NCI-H748 treated with DMSO at 0.1 percent for 48 hours (cell line): ENCODE data around the gene CCDC8.
"Not testable (repeated sequence)": the region's sequence is repeated elsewhere in the genome, so short reads cannot be mapped to it uniquely, and the experiment has no call there.

Source experiments
- DNase-seq: peaks from one replicate; lab custom pipeline; 2025; lab: John Stamatoyannopoulos, UW

The CCDC8 gene

DNA sequence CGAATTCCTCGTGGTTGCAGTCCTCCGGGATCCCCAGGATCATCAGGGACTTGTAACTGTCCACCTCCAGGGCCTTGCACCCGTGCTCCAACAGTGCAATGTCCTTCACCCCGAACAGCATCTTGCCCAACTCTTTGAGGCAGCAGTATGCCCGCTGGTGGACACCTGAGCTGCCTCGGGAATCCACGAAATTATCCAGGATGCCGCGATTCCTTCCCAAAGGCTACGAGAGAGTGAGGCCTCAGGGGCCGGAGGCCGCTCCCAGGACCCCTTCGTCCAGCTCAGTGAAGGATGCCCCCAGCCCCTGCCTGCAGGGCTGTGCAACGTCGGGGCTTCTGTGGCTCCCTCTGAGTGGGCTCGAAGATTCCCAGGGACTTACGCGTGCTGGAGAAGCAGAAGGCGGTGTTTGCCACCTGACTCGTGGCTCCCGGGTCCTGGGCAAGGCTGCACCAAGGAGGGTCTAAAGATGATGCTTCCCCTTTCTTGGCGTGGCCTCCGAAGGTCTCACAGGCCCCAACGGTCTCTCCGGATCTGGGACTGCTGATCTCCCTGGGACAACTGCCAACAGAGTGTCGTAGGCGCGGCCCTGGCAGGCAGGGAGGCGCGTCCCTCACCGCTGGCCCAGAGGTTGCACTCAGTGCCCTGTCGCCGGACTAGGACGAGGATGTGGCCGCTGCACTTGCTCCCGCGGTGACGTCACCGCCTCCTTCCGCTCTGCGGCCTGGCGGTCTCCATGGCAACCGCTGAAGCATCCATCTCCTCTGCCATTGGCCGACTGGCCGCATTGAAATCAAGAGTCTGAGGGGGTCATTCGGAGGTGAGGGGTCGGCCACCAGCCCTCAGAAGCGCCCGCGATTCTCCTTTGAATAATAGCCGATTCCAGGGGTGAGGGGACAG is 15.1 kb upstream of the CCDC8 start, which contains the start of gene PNMA8C:
Gene PNMA8C (minus strand): TSS at position 698 of the 897 bp plus-strand sequence. CDS start 577 bp downstream, at position 121.
- DNase-seq: peak; percentile 86

DNA sequence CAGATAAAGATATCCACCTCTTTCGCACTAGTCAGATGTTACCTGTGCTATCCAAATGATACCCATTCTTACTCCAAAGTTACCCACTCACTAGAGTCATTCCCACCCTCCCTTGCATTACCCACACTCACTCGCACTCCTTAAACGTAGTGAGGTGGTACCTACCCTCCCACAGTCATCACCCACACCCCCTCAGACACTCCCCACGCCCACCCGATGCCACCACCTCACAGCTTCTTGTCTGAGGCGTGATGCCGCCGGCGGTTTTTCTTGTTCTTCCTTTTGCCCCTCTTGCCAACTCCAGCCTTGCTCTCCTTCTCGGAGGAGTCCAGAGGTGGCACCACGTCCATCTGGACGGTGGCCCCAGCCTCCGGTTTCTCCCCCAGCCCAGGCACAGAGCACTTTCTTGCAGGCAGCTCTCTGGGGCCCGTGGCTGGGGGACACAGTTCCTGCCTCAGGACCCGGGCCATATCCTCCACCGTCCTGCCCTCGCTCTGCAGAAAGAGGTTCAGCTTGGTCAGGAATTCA is 14.2 kb upstream of the CCDC8 start:
- DNase-seq: no peak

DNA sequence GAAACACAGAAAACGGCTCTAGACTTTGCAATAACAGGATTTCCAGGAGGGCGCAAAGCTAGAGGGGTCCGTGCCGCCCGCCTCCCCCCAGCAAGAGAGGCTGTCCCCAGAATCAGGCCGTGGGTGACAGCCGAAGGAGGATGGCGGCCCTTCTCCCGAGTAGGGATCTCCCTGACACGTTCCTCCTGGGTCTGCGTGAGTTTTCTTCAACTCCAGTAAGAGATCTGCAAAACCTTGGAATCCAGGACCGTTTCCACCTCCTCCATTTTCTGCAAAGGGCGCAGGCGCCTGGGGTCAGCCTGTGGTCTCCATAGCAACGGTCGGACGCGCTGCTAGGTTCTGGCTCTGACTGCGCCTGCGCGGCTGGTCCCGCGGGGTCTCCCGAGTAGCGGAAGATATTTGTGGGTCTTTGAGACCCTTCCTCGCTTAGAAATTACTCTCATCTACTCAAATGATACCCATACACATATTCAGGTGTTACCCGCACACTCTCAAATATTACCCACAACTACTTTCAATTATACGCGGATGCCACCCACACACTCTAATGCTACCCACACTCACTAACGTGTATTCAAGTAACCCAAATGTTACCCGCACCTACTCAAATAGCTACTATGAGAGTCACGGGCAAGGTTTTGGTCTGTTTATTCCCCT is 13.3 kb upstream of the CCDC8 start:
- DNase-seq: peak; percentile 83

DNA sequence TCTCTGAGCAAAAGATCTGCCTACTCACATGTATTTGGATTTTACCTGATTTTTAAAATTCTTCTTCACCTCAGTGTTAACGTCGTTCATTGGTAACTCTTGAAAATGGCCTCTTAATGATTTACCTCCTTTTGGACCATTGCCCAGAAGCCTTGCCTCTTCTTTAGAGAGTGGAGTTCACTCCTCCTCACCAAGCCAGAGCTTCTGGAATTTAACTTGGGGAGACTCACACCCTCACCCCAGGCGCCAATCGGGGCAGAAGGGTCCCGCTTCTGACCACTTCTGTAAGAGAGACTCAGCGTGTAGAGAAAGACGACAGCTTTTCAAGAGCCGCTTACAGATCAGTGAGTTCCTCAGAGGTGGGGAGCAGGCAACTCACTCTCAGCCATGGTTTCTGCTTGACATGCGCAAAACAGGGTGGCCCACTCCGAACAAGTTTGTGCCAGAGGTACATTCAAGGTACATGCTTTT is 12.7 kb upstream of the CCDC8 start:
- no peak for DNase-seq

DNA sequence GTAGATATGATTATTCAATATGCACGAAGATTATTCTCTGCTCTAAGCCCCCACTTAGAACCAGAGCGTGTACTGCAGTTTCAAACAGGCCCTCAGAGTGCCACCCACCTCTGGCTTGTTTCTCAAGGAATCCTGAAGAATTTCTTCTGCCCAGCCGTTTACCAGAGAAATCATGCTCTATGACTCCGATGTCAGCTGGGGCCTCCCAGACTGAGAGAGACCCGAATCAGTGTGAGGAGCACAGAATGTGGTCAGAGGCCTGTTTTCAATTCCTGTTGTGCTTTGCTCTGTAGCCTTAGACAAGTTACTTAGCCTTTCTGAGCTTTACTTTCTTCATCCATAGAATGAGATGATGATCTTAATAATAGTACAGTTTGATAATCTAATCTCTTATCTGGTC is 9.8 kb upstream of the CCDC8 start:
- no peak for DNase-seq

DNA sequence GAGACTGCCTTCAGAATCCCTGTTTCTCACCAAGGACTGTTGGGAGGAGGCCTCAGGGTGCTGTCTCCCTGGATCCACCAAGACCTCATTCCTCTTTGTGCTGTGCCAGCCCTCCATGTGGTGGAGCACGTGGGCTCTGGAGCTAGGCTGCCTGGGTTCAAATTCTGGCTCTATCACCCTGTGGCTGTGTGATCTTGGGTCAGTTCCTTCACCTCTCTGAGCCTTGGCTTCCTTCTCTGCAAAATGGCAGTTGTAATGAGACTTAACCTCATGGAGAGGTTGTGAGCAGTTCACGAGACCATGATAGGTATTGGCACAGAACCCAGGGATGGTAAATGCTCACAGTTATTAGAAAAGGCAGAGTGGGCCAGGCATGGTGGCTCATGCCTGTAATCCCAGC is 9.0 kb upstream of the CCDC8 start:
- DNase-seq: no peak

DNA sequence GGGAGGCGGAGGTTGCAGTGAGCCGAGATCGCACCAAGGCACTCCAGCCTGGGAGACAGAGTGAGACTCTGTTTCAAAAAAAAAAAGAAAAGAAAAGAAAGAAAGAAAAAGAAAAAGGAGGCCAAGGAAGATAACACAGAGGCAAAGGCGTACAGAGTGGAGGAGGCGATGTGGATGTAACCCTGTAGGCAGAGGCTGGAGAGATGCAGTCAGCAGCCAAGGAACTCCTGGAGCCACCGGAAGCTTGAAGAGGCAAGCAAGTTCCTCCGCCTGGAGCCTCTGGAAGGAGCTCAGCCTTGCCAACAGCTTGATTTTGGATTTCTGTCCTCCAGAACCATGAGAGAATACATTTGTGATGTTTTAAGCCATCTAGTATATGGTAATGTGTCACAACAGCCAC is 6.7 kb upstream of the CCDC8 start:
- no peak for DNase-seq

DNA sequence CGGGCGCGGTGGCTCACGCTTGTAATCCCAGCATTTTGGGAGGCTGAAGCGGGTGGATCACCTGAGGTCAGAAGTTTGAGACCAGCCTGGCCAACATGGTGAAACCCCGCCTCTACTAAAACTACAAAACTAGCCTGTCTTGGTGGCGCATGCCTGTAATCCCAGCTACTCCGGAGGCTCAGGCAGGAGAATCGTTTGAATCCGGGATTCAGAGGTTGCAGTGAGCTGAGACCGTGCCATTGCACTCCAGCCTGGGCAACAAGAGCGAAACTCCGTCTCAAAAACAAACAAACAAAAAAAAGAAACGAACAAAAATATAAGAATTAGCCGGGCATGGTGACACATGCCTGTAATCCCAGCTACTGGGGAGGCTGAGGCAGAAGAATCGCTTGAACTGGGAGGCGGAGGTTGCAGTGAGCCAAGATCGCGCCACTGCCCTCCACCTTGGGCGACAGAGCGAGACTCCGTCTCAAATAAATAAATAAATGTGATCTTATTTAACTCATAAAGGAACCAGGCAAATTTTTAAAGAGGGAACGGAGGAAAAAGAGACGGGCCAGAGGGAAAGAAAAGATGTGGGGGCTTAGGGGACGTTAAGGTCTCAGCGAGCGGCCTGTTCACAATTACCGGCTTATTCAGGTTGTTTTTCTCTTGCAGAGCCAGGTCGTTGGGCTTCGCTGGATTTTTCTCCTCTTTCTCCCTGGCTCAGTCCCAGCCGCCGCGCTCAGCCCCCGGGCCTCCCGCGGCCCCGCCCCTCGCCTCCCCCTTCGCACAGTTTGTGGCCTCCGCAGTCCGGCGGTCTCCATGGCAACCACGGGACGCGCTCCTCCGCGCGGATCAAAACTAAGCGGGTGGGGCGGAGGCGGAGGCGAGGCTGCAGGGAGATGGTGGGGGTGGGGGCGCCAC is 2.7 kb upstream of the CCDC8 start:
- peak; percentile 92 for DNase-seq

DNA sequence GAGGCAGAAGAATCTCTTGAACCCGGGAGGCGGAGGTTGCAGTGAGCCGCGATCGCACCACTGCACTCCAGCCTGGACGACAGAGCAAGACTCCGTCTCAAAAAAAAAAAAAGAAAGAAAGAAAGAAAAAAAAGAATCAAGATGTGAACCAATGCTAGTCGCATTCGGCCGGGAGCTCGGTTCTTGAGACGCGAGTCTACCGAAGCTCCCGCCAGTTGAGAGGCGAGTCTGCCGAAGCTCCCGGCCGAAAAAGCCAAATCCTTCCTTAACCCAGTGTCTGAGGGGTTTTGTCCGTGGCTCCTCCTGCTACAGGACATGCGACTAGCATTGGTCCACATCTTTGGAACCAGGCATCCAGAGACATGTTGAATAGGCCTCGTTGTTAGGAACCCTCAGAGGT is 1.5 kb upstream of the CCDC8 start:
- DNase-seq: not testable (repeated sequence)

DNA sequence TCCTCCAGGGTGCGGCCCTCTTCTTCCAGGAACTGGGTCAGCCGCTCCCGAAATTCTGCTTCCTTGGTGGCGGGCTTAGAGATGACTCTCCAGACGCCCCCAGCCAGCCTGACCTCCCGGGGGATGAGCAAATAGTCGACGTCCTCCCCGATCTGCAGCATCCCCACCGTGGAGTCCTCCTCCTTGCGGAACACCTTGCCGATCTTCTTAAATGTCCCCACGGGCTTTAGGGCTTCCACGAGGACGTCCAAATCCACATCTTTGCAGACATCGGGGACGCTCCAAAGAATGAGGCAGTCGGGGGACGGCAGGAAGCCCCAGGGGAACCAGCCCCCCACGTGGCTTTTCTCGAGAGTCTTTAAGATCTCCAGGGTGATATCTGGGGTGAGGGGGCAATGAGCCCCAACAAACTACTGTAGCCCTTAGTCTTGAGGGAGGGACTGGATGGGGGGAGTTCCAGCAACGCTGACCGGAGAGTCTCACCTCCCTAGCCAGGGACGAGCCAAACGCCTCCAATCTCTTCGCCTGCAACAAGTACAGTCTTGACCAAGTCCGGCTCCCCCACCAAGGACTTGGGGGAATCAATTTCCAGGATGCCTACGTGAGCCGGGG is 608 bp downstream of the CCDC8 start:
- no peak for DNase-seq

DNA sequence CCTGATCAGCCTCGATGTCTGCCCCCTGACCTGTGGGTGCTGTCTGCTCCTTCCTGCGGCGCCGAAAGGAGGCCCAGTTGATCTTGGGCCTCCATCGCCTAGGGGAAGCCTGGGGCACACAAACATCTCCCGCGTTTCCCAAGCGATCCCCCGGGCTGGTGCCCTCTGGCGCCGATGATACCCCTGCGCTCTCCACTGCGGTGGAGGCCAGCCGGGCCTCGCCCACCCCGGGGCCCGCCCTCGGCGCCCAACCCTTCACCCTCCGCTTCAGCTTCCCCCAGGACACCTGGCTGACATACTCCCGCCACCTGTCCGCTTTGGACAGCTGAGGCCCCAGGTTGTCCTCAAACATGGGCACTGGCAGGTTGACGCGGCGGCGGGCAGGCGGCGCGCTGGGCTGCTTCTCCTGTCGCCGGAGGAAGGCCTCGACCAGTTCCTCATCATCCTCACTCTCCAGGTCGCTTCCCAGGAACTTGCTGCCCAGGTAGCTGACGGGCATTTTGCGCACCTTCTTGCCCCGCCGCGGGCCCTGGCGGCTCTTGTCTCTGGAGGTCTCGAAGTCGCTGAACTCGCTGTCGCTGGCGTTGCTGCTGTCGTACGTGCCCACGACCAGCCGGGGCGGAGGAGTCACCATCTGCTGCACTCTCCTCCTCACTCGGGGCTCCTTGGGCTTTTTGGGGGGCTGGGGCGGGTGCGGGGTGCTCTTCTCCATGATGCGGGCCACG is 1.3 kb downstream of the CCDC8 start:
- no peak for DNase-seq

DNA sequence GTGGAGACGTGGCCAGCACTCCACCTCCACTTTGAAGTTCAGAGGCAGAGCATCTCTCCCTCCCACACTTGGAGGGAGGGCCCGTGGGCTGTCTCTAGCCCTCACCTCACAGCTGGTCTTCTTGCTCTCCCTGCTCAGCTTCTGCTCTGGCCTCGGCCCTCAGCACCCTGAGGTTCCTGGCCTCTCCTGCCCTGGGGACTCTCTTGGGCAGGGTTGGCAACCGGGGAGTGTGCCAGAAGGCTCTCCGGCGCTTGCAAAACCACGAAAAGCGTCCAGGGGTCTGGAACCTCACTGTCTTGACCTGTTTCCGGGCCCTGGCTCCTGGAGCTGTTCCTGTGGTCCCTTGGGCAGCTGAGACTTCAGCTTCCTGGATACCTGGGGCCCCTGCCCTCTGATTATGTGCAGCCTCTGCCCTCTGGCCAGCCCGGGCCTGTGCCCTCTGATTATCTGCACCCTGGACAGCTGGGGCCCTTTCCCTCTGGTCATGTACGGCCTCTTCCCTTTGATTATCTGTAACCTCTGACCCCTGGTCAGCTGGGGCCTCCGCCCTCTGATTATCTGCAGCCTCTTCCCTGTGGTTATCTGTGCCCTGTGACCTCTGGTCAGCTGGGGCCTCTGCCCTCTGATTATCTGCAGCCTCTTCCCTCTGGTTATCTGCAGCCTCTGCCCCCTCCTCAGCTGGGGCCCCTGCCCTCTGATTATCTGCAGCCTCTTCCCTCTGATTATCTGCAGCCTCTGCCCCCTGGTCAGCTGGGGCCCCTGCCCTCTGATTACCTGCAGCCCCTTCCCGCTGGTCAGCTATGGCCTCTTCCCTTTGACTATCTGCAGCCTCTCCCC is 2.1 kb downstream of the CCDC8 start:
- no peak for DNase-seq

DNA sequence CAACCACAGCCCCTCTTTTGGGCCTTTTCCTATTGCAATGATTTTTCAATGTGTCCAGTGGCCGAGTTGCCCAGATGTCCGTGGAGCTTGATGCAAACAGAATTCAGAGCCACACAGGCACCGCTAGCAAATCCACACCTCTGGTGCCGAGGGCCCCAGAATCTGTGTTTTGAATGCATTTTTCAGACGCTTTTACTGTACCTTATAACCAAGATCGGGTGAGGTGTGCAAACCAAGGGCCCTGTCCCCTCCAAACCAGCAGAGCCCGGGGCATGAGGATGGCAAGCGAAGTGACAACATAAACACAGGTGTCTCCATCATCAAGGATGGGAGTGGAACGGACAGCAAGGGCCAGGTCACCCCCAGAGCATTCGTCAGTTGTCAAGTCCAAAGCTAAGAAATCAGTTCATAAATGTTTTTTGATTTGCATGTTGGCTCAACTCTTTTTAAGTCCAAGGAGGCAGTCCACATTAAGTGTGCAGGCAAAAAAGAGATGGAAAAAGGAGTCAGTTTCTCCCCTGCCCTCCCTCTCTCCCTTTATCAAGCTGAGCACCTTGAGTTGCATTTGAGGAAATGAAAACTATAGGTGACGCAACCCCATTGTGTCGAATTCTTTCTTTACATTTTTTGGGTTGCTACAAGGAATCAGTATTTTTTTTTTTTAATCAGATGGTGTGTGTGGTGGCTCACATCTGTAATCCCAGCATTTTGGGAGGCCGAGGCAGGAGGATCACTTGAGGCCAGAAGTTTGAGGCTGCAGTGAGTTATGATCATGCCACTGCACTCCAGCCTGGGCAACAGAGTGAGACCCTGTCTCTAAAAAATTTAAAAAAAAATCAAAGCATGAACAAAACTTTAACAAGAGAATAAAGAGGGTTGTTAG is 2.9 kb downstream of the CCDC8 start:
- no peak for DNase-seq

DNA sequence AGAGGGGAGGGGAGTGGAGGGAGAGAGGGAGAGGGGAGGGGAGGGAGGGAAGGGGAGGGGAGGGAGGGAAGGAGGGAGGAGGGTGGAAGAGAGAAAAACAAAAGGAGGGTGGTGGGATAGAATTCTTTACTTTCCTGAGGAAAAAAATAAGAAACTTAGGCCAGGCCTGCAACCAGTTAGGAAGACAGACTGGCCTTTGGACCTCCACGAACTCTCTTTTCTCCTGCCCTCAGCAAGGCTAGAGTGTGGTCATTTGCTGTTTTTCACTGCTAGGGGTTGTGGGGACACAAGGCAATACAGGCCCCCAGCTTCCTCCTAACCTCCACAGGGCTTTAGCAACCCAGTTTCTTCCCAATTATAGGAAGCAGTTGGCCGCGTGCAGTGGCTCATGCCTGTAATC is 4.2 kb downstream of the CCDC8 start:
- no peak for DNase-seq

DNA sequence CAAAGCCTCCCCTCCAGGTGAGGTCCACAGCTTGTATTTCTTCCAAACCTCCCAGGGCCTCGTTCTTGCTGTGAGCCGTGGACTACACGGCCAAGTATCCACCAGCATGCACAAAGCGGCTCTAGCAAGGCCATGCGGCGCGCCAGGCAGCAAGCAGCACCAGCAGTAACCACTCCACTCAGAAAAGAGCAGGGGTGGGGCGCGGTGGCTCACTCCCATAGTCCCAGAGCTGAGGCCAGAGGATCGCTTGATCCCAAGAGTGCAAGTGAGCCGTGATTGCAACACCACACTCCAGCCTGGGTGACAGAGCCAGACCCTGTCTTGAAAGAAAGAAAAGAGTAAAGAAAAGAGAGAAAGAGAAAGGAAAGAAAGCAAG is 4.7 kb downstream of the CCDC8 start:
- no peak for DNase-seq

DNA sequence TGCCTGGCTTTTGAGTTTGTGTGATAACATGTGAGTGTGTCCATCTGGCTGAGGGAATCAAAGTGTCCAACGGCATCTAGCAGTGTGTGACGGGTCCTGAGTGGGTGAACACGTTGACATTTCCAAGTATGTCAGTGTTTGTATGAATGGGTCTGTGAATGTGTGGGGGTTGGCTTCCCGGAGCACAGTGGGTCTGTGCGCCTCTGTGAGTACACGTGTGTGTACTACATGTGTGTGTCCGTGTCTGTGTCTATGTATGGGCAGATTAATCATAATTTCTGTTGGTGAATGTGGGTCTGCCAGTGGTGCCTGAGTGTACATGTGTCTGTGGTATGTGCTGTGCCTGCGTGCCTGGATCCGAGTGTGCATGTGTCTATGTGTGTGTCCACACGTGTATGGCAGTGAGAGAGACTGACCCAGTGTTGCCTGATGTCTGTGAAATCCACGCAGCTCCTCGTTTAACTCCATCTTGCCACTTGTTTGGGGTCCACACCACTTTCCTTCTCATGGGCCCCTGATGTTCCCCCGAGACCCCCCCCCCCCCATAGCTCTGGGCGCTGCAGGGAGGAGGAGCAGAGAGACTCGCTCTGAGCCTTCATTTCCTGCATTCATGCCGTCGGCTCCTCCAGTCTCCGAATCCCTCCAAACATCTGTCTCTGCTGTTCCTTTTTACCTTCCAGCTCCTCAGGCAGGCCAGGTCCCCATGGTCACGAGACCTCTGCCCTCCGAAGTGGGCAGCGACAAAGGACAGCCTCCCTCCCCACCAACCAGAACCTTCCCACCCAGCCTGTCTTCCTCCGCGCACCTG is 5.3 kb downstream of the CCDC8 start:
- DNase-seq: no peak

DNA sequence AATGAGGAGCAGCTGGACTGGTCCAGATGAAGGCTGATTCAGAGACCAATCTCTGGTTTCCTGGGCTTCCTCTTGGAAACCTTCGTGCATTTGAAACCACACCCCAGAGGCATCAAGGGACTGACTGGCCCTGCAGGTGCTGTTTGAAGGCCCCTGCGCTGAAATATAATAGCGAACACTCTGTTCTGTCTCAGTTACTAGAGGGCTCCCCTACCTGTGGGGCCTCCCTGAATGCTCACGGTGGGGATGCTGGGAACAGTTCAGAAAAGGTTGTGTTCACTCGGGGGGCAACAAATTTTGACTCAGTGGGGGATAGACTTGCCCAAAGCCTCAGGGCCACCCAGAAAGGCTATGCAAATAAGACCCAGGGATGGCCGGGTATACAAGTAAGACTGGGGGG is 6.4 kb downstream of the CCDC8 start:
- DNase-seq: peak; percentile 74
